Measurements from ENCODE around the gene SMIM24. TPM values are rescaled to one million over a fixed set of nuclear protein-coding genes. Genes with fewer than 3 reads are reported as not detected.
A peak's percentile ranks its signal among the peaks of the same experiment; 100 is the strongest.

The SMIM24 gene
- total RNA-seq, 1 donor from 2014 or later = not detected

GRCh38 chr19:3526507-3527237, 46.3 kb upstream of the SMIM24 start:
- TF ChIP-seq CTCF (IDR thresholded peaks at IDR 0.05; ENCODE audit: unreplicated experiment) = peak; percentile 15
- no peak overlapping the region for H3K4me3 Mint-ChIP-seq (ENCODE audit: unreplicated experiment)
- H3K36me3 Mint-ChIP-seq (ENCODE audit: low read depth, unreplicated experiment) = peaks cover 9% of the 10 kb centered on the region
- no peaks in the 10 kb centered on the region for H3K4me1 Mint-ChIP-seq (ENCODE audit: unreplicated experiment)
- peaks cover 5% of the 10 kb centered on the region for H3K27me3 Mint-ChIP-seq (ENCODE audit: unreplicated experiment)
- no peak for DNase-seq (ENCODE audit: low spot score)
- no peak overlapping the region for H3K27ac Mint-ChIP-seq (ENCODE audit: unreplicated experiment)
- no peaks in the 10 kb centered on the region for H3K9me3 Mint-ChIP-seq (ENCODE audit: unreplicated experiment)

DNA sequence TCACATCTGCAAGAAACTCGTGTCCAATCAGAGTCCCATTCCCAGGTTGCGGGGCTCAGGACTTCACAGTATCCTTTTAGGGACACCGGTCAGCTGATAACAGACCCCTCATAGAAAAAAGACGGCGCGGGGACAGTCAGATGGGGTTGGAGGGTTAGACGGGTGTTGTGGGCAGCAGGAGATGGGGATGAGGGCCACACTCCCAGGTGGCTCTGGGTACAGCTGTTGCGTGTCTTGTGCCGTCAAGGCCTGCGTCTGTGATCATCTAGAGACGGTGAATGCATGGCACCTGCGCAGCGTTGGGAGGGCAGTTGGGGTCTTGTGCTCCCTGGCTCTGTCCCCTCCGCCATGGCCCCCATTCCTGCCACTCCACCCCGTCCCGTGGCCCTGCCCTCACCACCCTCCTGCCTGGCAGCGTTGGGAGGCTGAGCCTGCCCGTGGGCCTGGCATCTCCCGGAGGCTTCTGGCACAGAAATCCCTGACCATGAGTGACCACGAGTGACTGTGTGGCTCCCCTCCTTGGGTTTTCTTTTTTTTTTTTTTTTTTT, 44.7 kb upstream of the SMIM24 start:
- H3K27ac Mint-ChIP-seq (ENCODE audit: unreplicated experiment) = no peak overlapping the region
- H3K9me3 Mint-ChIP-seq (ENCODE audit: unreplicated experiment) = no peaks in the 10 kb centered on the region
- no peaks in the 10 kb centered on the region for H3K4me1 Mint-ChIP-seq (ENCODE audit: unreplicated experiment)
- peak overlapping the region; percentile 47 for H3K4me3 Mint-ChIP-seq (ENCODE audit: unreplicated experiment)
- peaks cover 3% of the 10 kb centered on the region for H3K27me3 Mint-ChIP-seq (ENCODE audit: unreplicated experiment)
- peaks cover 3% of the 10 kb centered on the region for H3K36me3 Mint-ChIP-seq (ENCODE audit: low read depth, unreplicated experiment)
- DNase-seq (ENCODE audit: low spot score) = no peak
- TF ChIP-seq CTCF (IDR thresholded peaks at IDR 0.05; ENCODE audit: unreplicated experiment) = no peak

- H3K4me1 Mint-ChIP-seq (ENCODE audit: unreplicated experiment) = no peaks in the 10 kb centered on the region
- H3K4me3 Mint-ChIP-seq (ENCODE audit: unreplicated experiment) = peak overlapping the region; percentile 47
- peaks cover 3% of the 10 kb centered on the region for H3K36me3 Mint-ChIP-seq (ENCODE audit: low read depth, unreplicated experiment)
- no peak for DNase-seq (ENCODE audit: low spot score)
- H3K9me3 Mint-ChIP-seq (ENCODE audit: unreplicated experiment) = no peaks in the 10 kb centered on the region
- H3K27ac Mint-ChIP-seq (ENCODE audit: unreplicated experiment) = no peak overlapping the region
- no peak for TF ChIP-seq CTCF (IDR thresholded peaks at IDR 0.05; ENCODE audit: unreplicated experiment)
- peaks cover 3% of the 10 kb centered on the region for H3K27me3 Mint-ChIP-seq (ENCODE audit: unreplicated experiment)
Observed at GRCh38 chr19:3524078-3524842, 43.9 kb upstream of the SMIM24 start.

DNA sequence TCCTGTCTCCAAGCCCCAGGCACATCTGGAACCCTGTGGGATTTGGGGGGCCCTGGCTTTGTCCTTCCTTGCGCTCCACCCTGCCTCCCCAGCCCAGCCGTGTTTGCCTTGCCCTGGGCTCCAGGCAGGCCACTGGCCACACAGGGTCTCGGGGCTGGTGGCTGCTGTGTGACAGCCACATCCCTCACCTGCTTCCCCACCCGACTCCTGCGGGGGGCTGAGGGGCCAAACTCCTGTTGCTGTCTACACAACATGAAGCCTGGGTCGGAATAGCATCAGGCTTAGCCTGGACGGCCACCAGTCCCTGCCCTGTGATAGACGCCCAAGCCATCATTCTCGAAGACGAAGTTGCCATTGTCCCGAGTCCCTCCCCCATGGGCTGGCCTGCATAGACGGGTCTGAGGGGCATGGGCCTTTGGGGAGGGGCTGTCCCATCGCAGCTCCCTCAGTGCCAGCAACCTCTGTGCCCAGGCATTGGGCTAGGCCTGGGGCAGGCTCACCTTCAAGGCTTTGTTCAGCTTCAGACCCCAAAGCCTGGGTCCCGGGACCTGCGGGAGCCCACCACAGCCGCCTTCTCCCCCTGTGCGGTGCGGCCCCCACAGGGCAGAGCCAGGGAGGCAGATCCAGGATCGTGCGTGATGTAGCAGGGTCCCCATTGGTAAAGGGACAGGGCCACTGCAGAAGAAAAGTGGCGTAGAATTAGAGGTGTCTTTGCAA, 43.2 kb upstream of the SMIM24 start:
- no peaks in the 10 kb centered on the region for H3K4me1 Mint-ChIP-seq (ENCODE audit: unreplicated experiment)
- no peak overlapping the region for H3K27ac Mint-ChIP-seq (ENCODE audit: unreplicated experiment)
- H3K27me3 Mint-ChIP-seq (ENCODE audit: unreplicated experiment) = peaks cover 3% of the 10 kb centered on the region
- H3K36me3 Mint-ChIP-seq (ENCODE audit: low read depth, unreplicated experiment) = peaks cover 3% of the 10 kb centered on the region
- no peak for DNase-seq (ENCODE audit: low spot score)
- TF ChIP-seq CTCF (IDR thresholded peaks at IDR 0.05; ENCODE audit: unreplicated experiment) = no peak
- no peak overlapping the region for H3K4me3 Mint-ChIP-seq (ENCODE audit: unreplicated experiment)
- H3K9me3 Mint-ChIP-seq (ENCODE audit: unreplicated experiment) = no peaks in the 10 kb centered on the region

Data from endothelial cell (in vitro differentiated cells).